Activated CD8-positive, alpha-beta T cell treated with anti-CD3 and anti-CD28 coated beads for 36 hours (primary cell): ENCODE results near the gene GNS. TPM values are rescaled to one million over a fixed set of nuclear protein-coding genes. Genes with fewer than 3 reads are reported as not detected.

Experiments
- ATAC-seq: fragments of 200-7000 bp; cut with Tn5 transposase; one replicate; pipeline ENCODE4 v1.10.0; 2021; ENCODE audit warnings: mild to moderate bottlenecking, moderate library complexity
- CTCF ChIA-PET: fragments of 350-600 bp; sonication (Branson Sonifier 250); formaldehyde crosslinking; loops from one replicate; lab custom pipeline; 2021; ENCODE audit warnings: antibody characterized with exemption; lab: Charles Lee
- POLR2A ChIA-PET: fragments of 350-600 bp; sonication (Branson Sonifier 250); formaldehyde crosslinking; loops from one replicate; lab custom pipeline; 2021; ENCODE audit warnings: antibody characterized with exemption; lab: Charles Lee
- DNase-seq: peaks from one replicate; pipeline ENCODE4 v3.0.0-alpha.2; 2020
- H3K27ac Mint-ChIP-seq: one replicate; pipeline ENCODE4 v1.8.0; 2021; ENCODE audit warnings: mild to moderate bottlenecking, mixed read lengths
- H3K27me3 Mint-ChIP-seq: one replicate; pipeline ENCODE4 v1.8.0; 2021; ENCODE audit warnings: mixed read lengths
- H3K36me3 Mint-ChIP-seq: one replicate; pipeline ENCODE4 v1.8.0; 2021; ENCODE audit warnings: low read depth, mixed read lengths
- H3K4me1 Mint-ChIP-seq: one replicate; pipeline ENCODE4 v1.8.0; 2021; ENCODE audit warnings: low read depth, mixed read lengths
- H3K4me3 Mint-ChIP-seq: one replicate; pipeline ENCODE4 v1.8.0; 2021; ENCODE audit warnings: mild to moderate bottlenecking, moderate library complexity, mixed read lengths
- H3K9me3 Mint-ChIP-seq: one replicate; pipeline ENCODE4 v1.8.0; 2021; ENCODE audit warnings: mixed read lengths
- CTCF ChIP-seq: fragments of 200-600 bp; IDR thresholded peaks from one replicate; pipeline ENCODE4 v1.8.0; 2022; ENCODE audit warnings: antibody characterized with exemption, mild to moderate bottlenecking
- intact Hi-C: fragments of 100-400 bp; cut with micrococcal nuclease; formaldehyde crosslinking; loops from one replicate; pipeline ENCODE4 v1.10.0; 2022
- total RNA-seq, 2 experiments: library from RNA; stranded (reverse); gene quantifications; one replicate each; pipeline ENCODE4 v1.2.3, GENCODE V29; 2021

The GNS gene
- total RNA-seq, 2 experiments from 2014 or later: 16.4 to 19.2 TPM

GRCh38 chr12:64742416-64742815 is 16.8 kb downstream of the GNS start:
- H3K9me3 Mint-ChIP-seq: no peaks in the 10 kb centered on the region
- no peak overlapping the region for H3K4me3 Mint-ChIP-seq
- ChIA-PET CTCF (interaction anchor here (1.0 to 1.1 kb wide), 2 partner anchors 12 to 40 kb away, joined by 3 to 4 read pairs; no protein-coding TSS in a partner anchor), POLR2A (no interaction called here)
- peaks cover 43% of the 10 kb centered on the region for H3K36me3 Mint-ChIP-seq
- intact Hi-C loops: no loop called here
- no peak for DNase-seq
- H3K27me3 Mint-ChIP-seq: no peaks in the 10 kb centered on the region
- no peak for TF ChIP-seq CTCF
- H3K27ac Mint-ChIP-seq: no peak overlapping the region
- ATAC-seq: peak; percentile 65
- H3K4me1 Mint-ChIP-seq: peaks cover 5% of the 10 kb centered on the region

GRCh38 chr12:64740646-64741045 is 18.6 kb downstream of the GNS start:
- H3K9me3 Mint-ChIP-seq: no peaks in the 10 kb centered on the region
- no peaks in the 10 kb centered on the region for H3K27me3 Mint-ChIP-seq
- intact Hi-C loops: no loop called here
- no peak for ATAC-seq
- H3K4me1 Mint-ChIP-seq: peaks cover 10% of the 10 kb centered on the region
- CTCF ChIA-PET: no interaction called here
- H3K27ac Mint-ChIP-seq: no peak overlapping the region
- peaks cover 54% of the 10 kb centered on the region for H3K36me3 Mint-ChIP-seq
- DNase-seq: no peak
- TF ChIP-seq CTCF: no peak
- POLR2A ChIA-PET: no interaction called here
- H3K4me3 Mint-ChIP-seq: no peak overlapping the region

GRCh38 chr12:64739778-64740177 is 19.4 kb downstream of the GNS start:
- H3K36me3 Mint-ChIP-seq: peaks cover 51% of the 10 kb centered on the region
- POLR2A ChIA-PET: interaction anchor here (1.1 kb wide), 1 partner anchor 16 kb away, joined by 3 read pairs; no protein-coding TSS in a partner anchor

GRCh38 chr12:64737539-64737938 is 21.7 kb downstream of the GNS start:
- H3K27me3 Mint-ChIP-seq: no peaks in the 10 kb centered on the region
- H3K27ac Mint-ChIP-seq: peak overlapping the region; percentile 43
- H3K9me3 Mint-ChIP-seq: no peaks in the 10 kb centered on the region
- ChIA-PET POLR2A (no interaction called here), CTCF (interaction anchor here (0.7 to 0.8 kb wide), 2 partner anchors 21 to 76 kb away, joined by 3 read pairs; no protein-coding TSS in a partner anchor)
- ATAC-seq: peak; percentile 85
- H3K36me3 Mint-ChIP-seq: peaks cover 53% of the 10 kb centered on the region
- peak; percentile 58 for DNase-seq
- H3K4me3 Mint-ChIP-seq: no peak overlapping the region
- no peak for TF ChIP-seq CTCF
- intact Hi-C loops: no loop called here
- H3K4me1 Mint-ChIP-seq: peaks cover 10% of the 10 kb centered on the region

More at GRCh38 chr12:64739778-64740177, 19.4 kb downstream of the GNS start:
- H3K27me3 Mint-ChIP-seq: no peaks in the 10 kb centered on the region
- ATAC-seq: no peak
- H3K4me3 Mint-ChIP-seq: no peak overlapping the region
- no peak for TF ChIP-seq CTCF
- no peak for DNase-seq
- CTCF ChIA-PET: no interaction called here
- peaks cover 10% of the 10 kb centered on the region for H3K4me1 Mint-ChIP-seq
- no peak overlapping the region for H3K27ac Mint-ChIP-seq
- intact Hi-C loops: no loop called here
- no peaks in the 10 kb centered on the region for H3K9me3 Mint-ChIP-seq

- H3K4me1 Mint-ChIP-seq: peaks cover 10% of the 10 kb centered on the region
- peak overlapping the region; percentile 43 for H3K27ac Mint-ChIP-seq
- peaks cover 48% of the 10 kb centered on the region for H3K36me3 Mint-ChIP-seq
- intact Hi-C loops: no loop called here
- ATAC-seq (no peak), DNase-seq (no peak)
- ChIA-PET POLR2A (no interaction called here), CTCF (interaction anchor here (0.8 to 1.8 kb wide), 2 partner anchors 9 to 76 kb away, joined by 3 to 4 read pairs; no protein-coding TSS in a partner anchor)
- H3K4me3 Mint-ChIP-seq: no peak overlapping the region
- no peaks in the 10 kb centered on the region for H3K9me3 Mint-ChIP-seq
- no peak for TF ChIP-seq CTCF
- no peaks in the 10 kb centered on the region for H3K27me3 Mint-ChIP-seq
Measured at GRCh38 chr12:64736771-64737170, 22.4 kb downstream of the GNS start.
